Astrocyte of the cerebellum (primary cell): Measurements from ENCODE around the gene AKAP9.

Experiments
- DNase-seq: peaks from one replicate; pipeline ENCODE4 v3.0.0-alpha.2; 2011; ENCODE audit warnings: low read depth
- H3K4me3 ChIP-seq: 2 replicates; pipeline ENCODE4 v1.5.1; 2011; ENCODE audit warnings: mild to moderate bottlenecking, low read depth, low read length, moderate library complexity
- CTCF ChIP-seq: IDR thresholded peaks from 2 replicates; pipeline ENCODE4 v1.5.1; 2012; ENCODE audit warnings: low read length, low read depth, moderate library complexity, mild to moderate bottlenecking; ENCODE audit errors: missing control alignments
- in situ Hi-C: cut with HindIII; loops from 2 replicates; pipeline ENCODE4 v1.10.0; 2017; ENCODE audit warnings: low sequenced_read_pairs

AKAP9 gene

GRCh38 chr7:92110857-92111256 is 170.2 kb downstream of the AKAP9 start:
- DNase-seq, result no peak
- in situ Hi-C loops, result no loop called here
- no peak for TF ChIP-seq CTCF
- H3K4me3 ChIP-seq, result no peak overlapping the region

GRCh38 chr7:92115821-92116220 is 175.2 kb downstream of the AKAP9 start:
- DNase-seq, result no peak
- in situ Hi-C loops, result no loop called here

GRCh38 chr7:92116949-92117348 is 176.3 kb downstream of the AKAP9 start:
- H3K4me3 ChIP-seq, result no peak overlapping the region
- in situ Hi-C loops, result no loop called here
- no peak for DNase-seq
- TF ChIP-seq CTCF, result no peak

More at GRCh38 chr7:92115821-92116220, 175.2 kb downstream of the AKAP9 start:
- TF ChIP-seq CTCF, result no peak
- H3K4me3 ChIP-seq, result no peak overlapping the region

GRCh38 chr7:92119213-92119759 is 178.6 kb downstream of the AKAP9 start:
- in situ Hi-C loops, result no loop called here
- no peak for DNase-seq
- no peak for TF ChIP-seq CTCF
- no peak overlapping the region for H3K4me3 ChIP-seq

- in situ Hi-C loops, result no loop called here
- DNase-seq, result no peak
Observed at GRCh38 chr7:92121681-92122080, 181.0 kb downstream of the AKAP9 start.

GRCh38 chr7:92131093-92131492 is 190.4 kb downstream of the AKAP9 start:
- in situ Hi-C loops, result no loop called here
- no peak for DNase-seq
- TF ChIP-seq CTCF, result no peak
- H3K4me3 ChIP-seq, result no peak overlapping the region

More at GRCh38 chr7:92121681-92122080, 181.0 kb downstream of the AKAP9 start:
- no peak for TF ChIP-seq CTCF
- no peak overlapping the region for H3K4me3 ChIP-seq
